Mucosa of stomach (tissue), 1 donor: ENCODE measurements around the gene USP7.

Source experiments
- H3K27me3 ChIP-seq: one replicate; pipeline ENCODE4 v1.7.0; 2013; ENCODE audit warnings: mild to moderate bottlenecking, low read length; ENCODE audit not compliant: control insufficient read depth, insufficient read depth
- H3K36me3 ChIP-seq: one replicate; pipeline ENCODE4 v1.7.0; 2013; ENCODE audit warnings: low read length; ENCODE audit not compliant: control insufficient read depth, insufficient read depth
- H3K4me1 ChIP-seq: one replicate; pipeline ENCODE4 v1.7.0; 2013; ENCODE audit warnings: mild to moderate bottlenecking, low read length; ENCODE audit not compliant: control insufficient read depth, insufficient read depth
- H3K4me3 ChIP-seq: one replicate; pipeline ENCODE4 v1.7.0; 2013; ENCODE audit warnings: low read length
- H3K9ac ChIP-seq: one replicate; pipeline ENCODE4 v1.7.0; 2013; ENCODE audit warnings: mild to moderate bottlenecking, low read length, moderate library complexity
- H3K9me3 ChIP-seq: one replicate; pipeline ENCODE4 v1.7.0; 2013; ENCODE audit warnings: mild to moderate bottlenecking, low read length, moderate library complexity; ENCODE audit not compliant: control insufficient read depth
- donor health status: Pancreatic carcinoma.

USP7 gene

DNA sequence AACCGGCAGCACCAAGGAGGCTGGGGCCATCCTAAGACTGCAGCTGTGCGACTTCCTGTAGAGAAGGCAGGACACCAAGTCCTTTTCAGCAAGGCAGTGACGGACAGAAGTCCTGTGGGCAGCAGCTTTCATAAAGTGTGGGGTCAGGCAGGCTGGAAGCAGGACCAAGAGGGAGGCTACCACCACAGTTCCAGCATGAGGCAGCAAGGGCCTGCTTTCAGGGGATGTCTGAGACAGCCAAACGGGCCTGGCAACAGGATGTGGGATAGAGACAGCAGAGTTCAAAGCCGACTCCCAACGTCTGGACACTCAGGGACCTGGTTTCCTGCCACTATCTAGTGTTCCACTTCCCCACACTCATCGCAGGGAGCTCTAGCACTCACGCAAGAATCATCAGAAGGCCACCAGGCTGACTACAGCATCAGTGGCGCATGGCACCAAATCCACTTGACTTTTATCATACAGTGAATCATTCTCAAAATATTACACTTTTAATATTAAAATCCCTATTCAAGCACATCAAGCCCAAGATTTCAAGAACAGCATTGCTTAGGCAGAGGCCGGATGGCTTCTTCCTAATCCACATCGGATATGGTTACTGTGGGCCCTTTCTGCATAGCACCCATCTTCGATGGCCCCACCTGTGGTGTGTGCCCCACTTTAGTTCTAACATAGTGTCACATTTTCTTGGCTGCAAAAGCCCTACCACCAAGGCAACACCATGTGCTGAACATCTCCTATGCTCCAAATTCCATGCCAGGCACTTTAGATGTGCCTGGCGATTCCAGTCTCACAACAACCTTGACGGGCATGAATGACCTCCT lies 5.2 kb downstream of the USP7 start:
- Histone ChIP-seq H3K4me1 (peaks cover 63% of the 10 kb centered on the region), H3K36me3 (no peaks in the 10 kb centered on the region), H3K27me3 (no peaks in the 10 kb centered on the region), H3K4me3 (no peak overlapping the region), H3K9me3 (no peaks in the 10 kb centered on the region), H3K9ac (peak overlapping the region; percentile 3)

DNA sequence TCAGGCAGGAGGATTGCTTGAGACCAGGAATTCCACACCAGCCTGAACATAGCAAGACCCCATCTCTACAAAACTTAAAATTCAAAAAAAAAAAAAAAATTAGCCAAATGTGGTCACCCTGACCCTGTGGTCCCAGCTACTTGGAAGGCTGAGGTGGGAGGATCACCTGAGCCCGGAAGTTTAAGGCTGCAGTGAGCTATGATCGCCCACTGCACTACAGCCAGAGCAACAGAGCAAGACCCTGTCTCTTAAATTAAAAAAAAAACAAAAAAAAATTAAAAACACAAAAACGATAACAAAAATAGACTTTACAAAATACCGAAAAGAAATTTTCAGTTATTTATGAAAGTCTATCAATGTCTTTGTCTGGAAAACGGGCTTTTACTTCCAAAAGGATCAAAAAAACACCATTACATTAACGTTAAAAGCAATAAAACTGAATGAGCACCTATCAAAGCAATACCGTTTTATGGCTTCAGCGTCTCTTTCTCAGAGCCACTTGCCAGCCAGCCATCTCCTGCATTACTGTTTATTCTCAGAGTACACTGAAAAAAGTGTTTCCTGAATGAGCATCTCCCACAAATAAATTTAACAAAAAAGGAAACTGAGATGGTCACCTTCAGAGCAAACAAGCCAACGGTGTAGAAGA lies 6.1 kb downstream of the USP7 start:
- H3K4me1 ChIP-seq, result peaks cover 63% of the 10 kb centered on the region
- no peaks in the 10 kb centered on the region for H3K9me3 ChIP-seq
- H3K36me3 ChIP-seq, result no peaks in the 10 kb centered on the region
- no peak overlapping the region for H3K4me3 ChIP-seq
- no peaks in the 10 kb centered on the region for H3K27me3 ChIP-seq
- peak overlapping the region; percentile 3 for H3K9ac ChIP-seq

DNA sequence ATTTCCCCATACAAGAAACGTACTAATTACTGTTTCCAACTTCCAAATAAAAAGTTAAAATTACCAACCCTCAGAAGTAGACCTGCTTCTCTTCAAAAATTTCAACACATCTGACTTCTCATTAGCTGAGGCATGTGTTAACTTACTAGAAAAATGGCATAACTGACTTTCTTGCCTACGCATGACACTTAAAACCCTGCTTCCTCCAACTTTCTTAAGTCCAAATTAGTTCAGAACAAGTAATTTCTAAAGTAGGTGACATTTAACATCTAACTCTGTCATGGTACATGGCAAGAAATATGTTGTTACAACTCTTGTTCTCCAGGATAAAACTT lies 6.7 kb downstream of the USP7 start:
- Histone ChIP-seq H3K4me3 (no peak overlapping the region), H3K9ac (no peak overlapping the region), H3K36me3 (no peaks in the 10 kb centered on the region), H3K27me3 (no peaks in the 10 kb centered on the region), H3K4me1 (peaks cover 66% of the 10 kb centered on the region), H3K9me3 (no peaks in the 10 kb centered on the region)

DNA sequence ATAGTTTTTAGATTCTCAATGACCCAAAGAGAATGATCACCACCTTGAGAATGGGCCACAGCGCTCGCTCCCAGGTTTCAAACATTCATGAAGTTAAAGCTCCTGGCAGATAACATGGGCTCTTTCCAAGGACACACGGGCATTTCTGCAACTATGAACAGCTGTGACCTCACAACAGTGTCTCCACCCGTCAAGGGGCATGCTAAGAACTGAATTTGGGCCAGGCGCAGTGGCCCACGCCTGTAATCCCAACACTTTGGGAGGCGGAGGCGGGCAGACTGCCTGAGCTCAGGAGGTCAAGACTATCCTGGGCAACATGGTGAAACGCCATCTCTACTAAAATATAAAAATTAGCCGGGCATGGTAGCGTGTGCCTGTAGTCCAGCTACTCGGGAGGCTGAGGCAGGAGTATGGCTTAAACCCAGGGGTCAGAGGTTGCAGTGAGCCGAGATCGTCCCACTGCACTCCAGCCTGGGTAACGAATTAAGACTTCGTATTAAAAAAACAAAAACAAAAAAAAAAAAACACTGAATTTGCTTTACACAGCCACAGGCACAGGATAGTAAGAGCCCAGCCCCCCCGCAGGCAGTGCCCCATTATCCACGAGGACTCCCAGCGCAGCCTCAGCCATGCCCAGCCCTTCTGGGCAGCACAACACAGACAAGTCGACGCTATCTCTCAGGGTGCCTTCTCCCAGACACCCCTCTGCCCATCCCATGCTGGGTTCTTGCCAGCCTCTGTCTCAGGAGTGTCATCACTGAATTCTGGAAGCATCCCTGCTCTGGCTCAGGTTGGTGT lies 7.2 kb downstream of the USP7 start:
- H3K4me1 ChIP-seq, result peaks cover 67% of the 10 kb centered on the region
- no peaks in the 10 kb centered on the region for H3K9me3 ChIP-seq
- H3K9ac ChIP-seq, result no peak overlapping the region
- H3K36me3 ChIP-seq, result no peaks in the 10 kb centered on the region
- no peaks in the 10 kb centered on the region for H3K27me3 ChIP-seq
- no peak overlapping the region for H3K4me3 ChIP-seq

DNA sequence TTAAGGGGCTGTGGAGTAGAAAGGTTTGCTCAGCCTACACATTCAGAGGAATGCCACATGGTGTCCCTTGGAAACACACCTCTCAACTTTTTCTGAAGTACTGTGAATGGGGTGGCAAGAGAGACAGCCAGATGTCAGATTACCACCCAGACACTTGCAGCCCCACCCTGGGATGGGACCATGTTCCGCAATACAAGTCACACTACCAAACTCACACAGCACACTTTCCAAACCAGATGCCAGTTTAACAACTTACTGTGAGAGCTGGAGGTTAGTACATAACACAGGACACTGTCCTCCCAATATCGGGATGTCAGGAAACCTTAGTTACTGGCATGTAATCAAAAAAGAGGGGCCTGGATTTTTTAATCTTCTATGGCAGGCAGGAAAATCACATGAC lies 7.9 kb downstream of the USP7 start:
- H3K9ac ChIP-seq, result no peak overlapping the region
- H3K36me3 ChIP-seq, result no peaks in the 10 kb centered on the region
- no peaks in the 10 kb centered on the region for H3K27me3 ChIP-seq
- H3K4me1 ChIP-seq, result peaks cover 67% of the 10 kb centered on the region
- no peaks in the 10 kb centered on the region for H3K9me3 ChIP-seq
- no peak overlapping the region for H3K4me3 ChIP-seq

DNA sequence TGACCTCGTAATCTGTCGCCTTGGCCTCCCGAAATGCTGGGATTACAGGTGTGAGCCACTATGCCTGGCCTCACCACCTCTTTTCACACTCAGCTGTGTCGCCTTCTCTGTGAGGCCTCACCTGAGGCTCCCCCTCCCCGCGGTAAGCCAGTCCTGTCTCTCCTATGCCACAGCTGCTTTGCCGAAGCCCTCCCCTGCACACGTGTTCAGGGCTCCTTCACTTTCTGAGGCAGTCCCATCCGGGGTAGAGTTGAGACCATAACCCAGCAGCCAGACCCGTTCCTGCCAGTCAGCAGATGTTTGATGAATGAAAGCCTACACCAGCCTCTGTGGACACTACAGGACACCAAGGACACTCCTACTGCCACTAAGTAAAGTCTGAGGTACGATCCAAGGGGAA lies 10.6 kb downstream of the USP7 start:
- Histone ChIP-seq H3K4me1 (peaks cover 63% of the 10 kb centered on the region), H3K27me3 (no peaks in the 10 kb centered on the region), H3K9ac (no peak overlapping the region), H3K9me3 (no peaks in the 10 kb centered on the region), H3K4me3 (no peak overlapping the region), H3K36me3 (no peaks in the 10 kb centered on the region)

DNA sequence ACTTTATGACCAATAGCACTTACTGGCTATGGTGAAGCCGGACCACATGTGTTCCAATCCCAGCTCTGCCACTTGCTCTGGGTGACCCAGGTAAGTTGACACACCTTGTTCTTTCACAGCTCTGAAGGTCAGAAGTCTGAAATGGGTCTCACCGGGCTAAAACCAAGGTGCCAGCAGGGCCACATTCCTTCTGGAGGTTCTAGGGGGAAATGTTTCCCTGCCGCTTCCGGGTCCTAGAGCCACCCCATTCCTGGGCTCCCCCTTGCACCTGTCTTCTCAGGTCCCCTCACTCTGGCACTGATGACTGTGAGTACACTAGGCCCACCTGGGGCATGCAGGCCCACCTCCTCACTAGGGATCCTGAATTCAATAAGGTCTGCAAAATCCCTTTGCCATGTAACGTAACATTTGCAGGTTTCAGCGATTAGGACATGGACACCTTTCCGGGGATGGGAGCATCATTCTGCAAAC lies 11.4 kb downstream of the USP7 start:
- no peaks in the 10 kb centered on the region for H3K9me3 ChIP-seq
- no peaks in the 10 kb centered on the region for H3K27me3 ChIP-seq
- H3K4me1 ChIP-seq, result peaks cover 63% of the 10 kb centered on the region
- no peak overlapping the region for H3K9ac ChIP-seq
- no peaks in the 10 kb centered on the region for H3K36me3 ChIP-seq
- no peak overlapping the region for H3K4me3 ChIP-seq

DNA sequence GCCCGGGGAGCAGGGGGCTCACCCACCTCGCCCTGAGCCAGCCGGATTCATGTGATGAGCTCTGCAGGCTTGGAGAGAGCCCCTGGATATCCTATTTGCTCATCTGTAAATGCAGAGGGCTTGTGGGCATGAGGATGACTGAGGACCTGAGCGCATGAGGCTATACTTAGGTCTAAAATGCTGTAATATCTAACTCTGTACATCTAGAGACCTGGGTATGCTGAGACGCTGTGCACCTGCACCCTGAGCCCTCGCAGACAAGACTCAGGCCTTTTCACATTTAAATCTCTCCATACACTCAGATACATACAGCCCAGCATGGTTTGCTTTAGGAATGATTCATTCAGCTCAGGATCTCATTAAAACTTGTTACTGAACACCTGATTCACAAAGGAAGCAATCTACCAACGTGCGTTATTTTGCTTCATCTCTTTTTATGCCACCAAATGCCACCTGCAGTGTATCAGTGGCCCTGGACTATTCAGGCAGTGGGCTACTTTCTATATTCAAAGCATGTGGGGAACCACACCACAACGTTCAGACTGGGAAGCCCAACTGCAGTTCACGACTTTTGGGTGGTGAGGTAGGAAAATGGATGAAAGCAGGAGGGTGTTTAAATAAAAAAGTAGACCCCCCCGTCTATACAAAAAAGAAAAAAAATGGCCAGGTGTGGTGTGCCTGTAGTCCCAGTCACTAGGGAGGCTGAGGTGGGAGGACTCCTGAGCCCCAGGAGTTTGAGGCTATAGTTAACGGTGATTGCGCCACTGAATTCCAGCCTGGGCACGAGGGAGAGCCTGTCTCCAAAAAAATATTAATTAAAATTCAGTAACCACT lies 12.0 kb downstream of the USP7 start:
- no peaks in the 10 kb centered on the region for H3K9me3 ChIP-seq
- no peak overlapping the region for H3K9ac ChIP-seq
- H3K4me3 ChIP-seq, result no peak overlapping the region
- H3K27me3 ChIP-seq, result no peaks in the 10 kb centered on the region
- H3K36me3 ChIP-seq, result no peaks in the 10 kb centered on the region
- peaks cover 61% of the 10 kb centered on the region for H3K4me1 ChIP-seq

DNA sequence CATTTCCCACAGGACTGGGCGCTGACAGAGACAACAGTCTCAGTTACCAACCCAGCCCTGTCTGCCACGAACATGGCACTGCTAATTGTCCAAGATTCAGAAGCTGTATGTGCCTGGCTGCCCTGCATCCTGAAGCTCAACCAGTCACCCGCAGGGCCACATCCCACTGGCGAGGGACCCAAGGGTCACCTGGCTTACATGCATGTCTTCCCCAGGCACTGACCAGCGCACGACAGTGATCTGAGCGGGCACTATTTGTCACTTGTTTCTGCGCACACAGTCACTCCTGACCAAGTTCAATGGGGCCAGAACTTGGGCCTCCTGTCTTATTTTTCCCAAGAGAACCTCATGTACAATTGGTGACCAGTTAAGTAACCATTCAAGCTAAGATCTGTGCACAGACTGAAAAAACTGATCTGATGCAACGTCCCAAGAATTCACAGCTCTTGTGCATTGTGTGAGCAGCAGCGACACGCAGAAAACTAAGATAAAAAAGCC lies 13.1 kb downstream of the USP7 start:
- H3K27me3 ChIP-seq, result no peaks in the 10 kb centered on the region

DNA sequence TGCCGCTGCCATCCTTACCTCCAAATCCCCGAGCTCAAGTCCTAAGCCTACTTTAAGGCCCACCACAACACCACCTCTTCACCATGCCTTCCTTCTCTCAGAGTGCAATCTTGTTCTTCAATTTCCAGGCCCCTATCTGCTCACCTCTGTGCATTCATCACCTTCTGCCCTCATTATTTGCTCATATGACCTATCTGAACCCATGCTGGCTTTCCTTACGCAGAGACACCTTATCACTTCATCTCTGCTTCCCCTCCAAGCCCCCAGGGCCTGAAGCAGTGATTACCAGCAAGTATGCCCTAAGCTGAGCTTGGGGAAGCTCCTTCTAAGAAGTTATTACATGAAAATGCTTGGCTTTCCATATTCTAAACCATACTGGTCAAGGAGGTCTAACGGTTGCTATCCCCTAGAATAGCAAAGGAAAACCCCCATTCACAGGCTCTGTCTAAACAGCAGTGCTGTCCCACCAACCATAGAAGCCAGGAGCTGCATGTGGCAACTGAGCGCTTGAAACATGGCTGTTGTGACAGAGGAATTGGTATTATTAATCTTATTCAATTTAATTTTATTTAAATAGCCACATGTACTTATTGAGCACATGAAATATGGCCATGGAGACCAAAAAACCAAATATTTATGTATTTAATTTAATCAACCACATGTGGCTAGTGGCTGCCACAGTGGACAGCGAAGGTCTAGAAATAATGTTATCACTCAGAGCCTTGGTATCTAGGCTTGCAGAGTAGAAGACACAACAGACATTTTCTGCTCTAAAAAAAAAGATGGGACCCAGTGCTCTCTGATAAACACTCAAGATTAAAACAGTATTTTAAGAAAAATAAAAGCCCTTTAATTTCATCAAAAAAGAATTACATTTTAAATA lies 13.9 kb downstream of the USP7 start:
- Histone ChIP-seq H3K36me3 (no peaks in the 10 kb centered on the region), H3K9ac (no peak overlapping the region), H3K27me3 (no peaks in the 10 kb centered on the region), H3K4me3 (no peak overlapping the region), H3K4me1 (peaks cover 68% of the 10 kb centered on the region), H3K9me3 (no peaks in the 10 kb centered on the region)

More for the DNA sequence above, 13.1 kb downstream of the USP7 start:
- Histone ChIP-seq H3K4me1 (peaks cover 61% of the 10 kb centered on the region), H3K36me3 (no peaks in the 10 kb centered on the region), H3K9ac (no peak overlapping the region), H3K9me3 (no peaks in the 10 kb centered on the region), H3K4me3 (no peak overlapping the region)

DNA sequence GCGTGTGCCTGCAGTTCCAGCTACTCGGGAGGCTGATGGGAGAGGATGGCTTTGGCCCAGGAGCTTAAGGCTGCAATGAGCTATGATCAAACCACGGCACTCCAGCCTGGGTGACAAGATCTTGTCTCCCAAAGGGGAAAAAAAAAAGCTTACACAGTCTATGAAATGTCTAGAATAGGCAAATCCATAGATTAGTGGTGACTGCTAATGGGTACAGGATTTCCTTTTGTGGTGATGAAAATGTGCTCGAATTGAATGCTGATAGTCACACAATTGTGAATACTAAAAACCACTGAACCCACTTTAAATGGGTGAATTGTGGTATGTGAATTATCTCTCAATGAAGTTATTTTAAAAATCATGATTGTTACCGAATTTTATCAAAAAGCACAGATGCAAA lies 14.9 kb downstream of the USP7 start:
- no peaks in the 10 kb centered on the region for H3K9me3 ChIP-seq
- H3K36me3 ChIP-seq, result no peaks in the 10 kb centered on the region
- H3K4me1 ChIP-seq, result peaks cover 77% of the 10 kb centered on the region
- H3K27me3 ChIP-seq, result no peaks in the 10 kb centered on the region
- H3K9ac ChIP-seq, result no peak overlapping the region
- no peak overlapping the region for H3K4me3 ChIP-seq
